ENCODE data around the gene CMTR2. TPM values are rescaled to one million over a fixed set of nuclear protein-coding genes. Genes with fewer than 3 reads are reported as not detected.
"Not testable (repeated sequence)": the region's sequence is repeated elsewhere in the genome, so short reads cannot be mapped to it uniquely, and the experiment has no call there.

Gene CMTR2
- total RNA-seq (2014; rRNA removed; shearing (Covaris generic)), result 21.9 and 28.0 TPM in 2 replicates
- polyA plus RNA-seq (2014; cell fraction: nucleus; rRNA removed), result 16.7 and 28.0 TPM in 2 replicates

GRCh38 chr16:71288890-71289731 lies at the start of gene CMTR2:
Gene CMTR2 (minus strand): TSS chr16:71289402. CDS start chr16:71285920, 3,482 bp downstream.
- DNase-seq (ENCODE audit: extremely low read depth, low read depth), result peak; percentile 89

DNA sequence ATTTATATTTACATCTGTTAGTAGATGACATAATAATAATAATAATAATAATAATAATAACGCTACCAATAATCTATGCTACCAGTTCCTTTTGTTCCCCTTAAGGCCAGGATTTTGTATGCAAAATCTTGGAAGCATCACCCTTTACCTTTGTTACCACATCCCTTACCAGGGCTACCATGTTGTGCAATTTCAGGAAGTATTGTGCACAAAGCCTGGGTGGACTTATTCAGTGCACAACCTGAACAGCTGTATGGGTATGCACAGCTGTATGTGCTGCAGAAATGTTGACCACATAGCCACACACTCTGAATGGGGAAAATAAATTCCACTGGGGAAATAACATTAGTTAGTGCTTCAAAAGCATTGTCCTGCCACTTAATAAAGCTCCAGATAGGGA lies 49.4 kb upstream of the CMTR2 start:
- no peak for DNase-seq (ENCODE audit: extremely low read depth, low read depth)

DNA sequence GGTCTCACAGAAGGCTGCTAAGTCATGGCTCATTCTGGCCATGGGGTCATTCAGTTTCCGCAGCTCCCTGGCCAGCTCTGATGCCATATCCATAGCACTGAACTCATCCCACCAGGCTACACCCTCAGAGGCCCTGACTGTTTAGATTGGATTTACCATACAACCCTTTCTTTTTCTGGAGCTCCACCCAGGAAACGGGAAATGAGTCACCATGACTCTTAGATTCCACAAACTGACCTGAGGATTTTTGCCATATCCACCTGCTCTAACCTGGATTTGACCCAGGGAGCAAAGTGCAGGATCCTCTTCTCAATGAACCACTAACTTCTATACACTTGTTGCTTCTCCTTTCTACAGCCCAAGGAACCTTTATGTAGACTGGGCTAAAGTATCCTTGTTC lies 49.0 kb upstream of the CMTR2 start:
- peak; percentile 35 for DNase-seq (ENCODE audit: extremely low read depth, low read depth)

DNA sequence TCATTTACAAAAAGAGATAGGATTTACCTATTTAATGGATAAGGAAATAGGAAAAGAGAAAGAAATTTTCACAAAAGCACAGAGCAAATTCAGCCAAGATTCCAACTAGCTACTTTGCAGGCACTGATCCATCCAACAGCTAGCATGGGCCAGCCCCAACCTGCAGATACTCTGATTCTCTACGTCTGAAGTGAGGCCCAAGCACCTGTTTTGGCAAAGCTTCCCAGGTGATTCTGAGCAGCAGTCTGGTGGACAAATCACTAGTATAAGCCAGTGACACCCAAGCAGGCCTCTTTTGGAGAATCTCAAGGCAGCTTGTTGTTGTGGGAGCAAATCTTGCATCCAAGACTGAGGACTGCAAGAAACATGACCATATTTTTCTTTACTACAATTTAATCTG lies 48.4 kb upstream of the CMTR2 start:
- no peak for DNase-seq (ENCODE audit: extremely low read depth, low read depth)

DNA sequence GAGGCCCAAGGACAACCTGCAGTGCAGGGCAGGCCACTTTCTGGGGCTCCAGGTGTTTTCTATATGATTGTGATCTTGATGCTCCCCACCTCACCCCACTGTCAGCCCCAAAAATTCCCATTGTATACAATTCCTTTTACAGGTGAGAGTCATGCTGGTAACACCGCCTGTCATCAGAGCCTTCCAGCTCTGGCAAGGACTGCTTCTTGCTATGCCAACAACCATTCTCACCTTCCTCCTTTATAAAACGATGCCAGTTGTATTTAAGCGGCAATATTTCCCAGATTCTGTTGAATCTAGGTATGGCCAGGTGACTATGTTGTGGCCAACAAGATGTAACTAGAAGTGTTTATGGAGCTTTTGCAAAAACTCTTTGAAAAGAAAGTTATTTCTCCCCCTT lies 38.9 kb upstream of the CMTR2 start:
- no peak for DNase-seq (ENCODE audit: extremely low read depth, low read depth)

- no peak for DNase-seq (ENCODE audit: extremely low read depth, low read depth)
These were observed 38.5 kb upstream of the CMTR2 start for GRCh38 chr16:71327720-71328119.

GRCh38 chr16:71319999-71320398 lies 30.8 kb upstream of the CMTR2 start:
- DNase-seq (ENCODE audit: extremely low read depth, low read depth), result no peak

- no peak for DNase-seq (ENCODE audit: extremely low read depth, low read depth)
These were observed 26.1 kb upstream of the CMTR2 start for GRCh38 chr16:71315269-71315668.

- DNase-seq (ENCODE audit: extremely low read depth, low read depth), result not testable (repeated sequence)
These were observed 24.4 kb upstream of the CMTR2 start for GRCh38 chr16:71313591-71313990.

GRCh38 chr16:71311553-71312158 lies 22.5 kb upstream of the CMTR2 start:
- peak; percentile 14 for DNase-seq (ENCODE audit: extremely low read depth, low read depth)

DNA sequence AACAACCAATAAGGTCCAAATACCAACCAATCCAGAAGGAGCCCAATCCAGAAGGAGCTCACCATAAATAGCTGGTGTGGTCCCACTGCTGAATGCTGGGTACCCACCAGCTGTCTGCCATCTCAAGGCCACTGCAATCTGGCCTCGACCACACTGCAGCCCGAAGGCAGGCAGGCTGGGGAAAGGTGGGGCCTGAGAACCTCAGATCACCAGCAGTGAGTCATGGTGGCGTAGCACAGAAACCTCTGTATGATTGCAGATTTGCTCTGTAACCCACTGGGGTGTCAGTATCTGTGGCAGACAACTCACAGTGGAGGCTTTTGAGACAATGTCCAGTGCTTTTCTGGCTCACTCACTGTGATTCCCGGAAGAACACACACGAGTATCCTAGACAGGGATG lies 14.7 kb upstream of the CMTR2 start:
- no peak for DNase-seq (ENCODE audit: extremely low read depth, low read depth)

GRCh38 chr16:71297341-71297634 lies 8.1 kb upstream of the CMTR2 start:
- no peak for DNase-seq (ENCODE audit: extremely low read depth, low read depth)

DNA sequence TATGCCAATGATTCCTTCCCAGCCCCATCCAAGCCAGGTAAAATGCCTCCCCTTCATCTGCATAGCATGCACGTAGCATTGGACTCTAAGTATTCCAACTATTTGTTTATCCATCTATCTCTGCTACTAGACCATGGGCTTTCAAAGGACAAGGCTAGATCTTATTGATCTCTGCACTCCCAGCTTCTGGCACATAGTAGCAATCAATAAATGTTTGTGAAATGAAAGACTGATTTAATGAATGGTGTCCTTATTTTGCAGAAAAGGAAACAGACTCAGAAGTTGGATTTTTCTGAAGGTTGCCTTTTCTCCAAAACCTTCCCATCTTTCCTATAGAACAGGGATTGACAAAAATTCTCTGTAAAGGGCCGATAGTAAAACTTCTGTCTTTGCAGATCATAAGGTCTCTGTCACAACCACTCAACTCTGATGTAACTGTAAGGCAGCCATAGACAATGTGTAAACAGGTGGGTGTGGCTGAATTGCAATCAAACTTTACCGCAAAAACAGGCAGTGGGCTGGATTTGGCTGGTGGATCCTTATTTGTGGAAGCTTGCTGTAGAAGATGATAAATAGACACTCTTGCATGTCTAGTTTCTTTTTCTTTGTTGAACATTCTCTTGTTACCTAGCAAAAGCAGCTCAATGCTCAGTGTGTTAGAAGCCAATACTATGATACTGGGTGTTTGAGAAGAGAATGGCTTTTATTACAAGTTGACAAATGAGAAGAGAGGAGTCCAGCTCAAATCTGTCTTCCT lies 7.6 kb upstream of the CMTR2 start:
- DNase-seq (ENCODE audit: extremely low read depth, low read depth), result no peak

GRCh38 chr16:71295950-71296349 lies 6.7 kb upstream of the CMTR2 start:
- no peak for DNase-seq (ENCODE audit: extremely low read depth, low read depth)

- no peak for DNase-seq (ENCODE audit: extremely low read depth, low read depth)
These were observed 4.7 kb upstream of the CMTR2 start for GRCh38 chr16:71293919-71294318.

DNA sequence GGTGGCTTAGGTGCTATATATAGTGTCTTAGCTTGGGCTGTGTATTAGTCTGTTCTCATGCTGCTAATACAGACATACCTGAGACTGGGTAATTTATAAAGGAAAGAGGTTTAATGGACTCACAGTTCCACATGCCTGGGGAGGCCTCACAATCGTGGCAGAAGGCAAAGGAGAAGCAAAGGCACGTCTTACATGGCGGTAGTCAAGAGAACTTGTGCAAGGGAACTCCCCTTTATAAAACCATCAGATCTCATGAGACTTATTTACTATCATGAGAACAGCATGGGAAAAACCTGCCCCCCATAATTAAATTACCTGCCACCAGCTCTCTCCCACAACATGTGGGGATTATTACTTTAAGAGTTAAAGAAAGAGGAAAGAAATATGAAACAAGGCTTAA lies 2.9 kb upstream of the CMTR2 start:
- not testable (repeated sequence) for DNase-seq (ENCODE audit: extremely low read depth, low read depth)

DNA sequence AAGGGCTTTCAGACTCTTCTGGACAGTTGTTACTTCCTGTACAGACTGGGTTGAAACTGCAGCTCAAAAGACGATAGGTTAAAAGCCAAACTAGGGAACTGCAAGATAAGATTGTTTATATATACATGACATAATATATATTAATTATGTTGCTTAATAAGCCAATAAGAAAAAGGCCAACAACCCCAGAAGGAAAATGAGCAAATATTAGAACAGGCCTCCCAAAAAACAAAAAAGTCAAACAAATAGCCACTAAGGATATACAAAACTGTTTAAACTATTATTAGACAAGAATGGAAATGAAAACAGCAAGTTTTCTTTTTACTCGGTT lies 495 bp upstream of the CMTR2 start:
- no peak for DNase-seq (ENCODE audit: extremely low read depth, low read depth)

DNA sequence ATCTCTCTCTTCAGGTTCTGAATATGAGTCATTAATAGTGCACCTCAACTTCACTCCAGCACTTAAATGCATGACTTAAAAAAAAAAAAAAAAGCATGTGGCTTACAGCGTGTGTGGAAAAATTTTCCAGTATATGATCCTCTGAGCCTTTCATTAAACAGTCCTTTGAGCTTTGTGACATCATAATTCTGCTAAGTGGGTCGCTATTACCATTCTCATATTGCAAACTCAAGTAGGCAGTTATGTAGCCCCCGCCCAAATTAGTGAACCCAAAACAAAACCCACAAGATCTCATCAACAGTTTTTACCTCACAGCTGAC lies 672 bp downstream of the CMTR2 start:
- no peak for DNase-seq (ENCODE audit: extremely low read depth, low read depth)

DNA sequence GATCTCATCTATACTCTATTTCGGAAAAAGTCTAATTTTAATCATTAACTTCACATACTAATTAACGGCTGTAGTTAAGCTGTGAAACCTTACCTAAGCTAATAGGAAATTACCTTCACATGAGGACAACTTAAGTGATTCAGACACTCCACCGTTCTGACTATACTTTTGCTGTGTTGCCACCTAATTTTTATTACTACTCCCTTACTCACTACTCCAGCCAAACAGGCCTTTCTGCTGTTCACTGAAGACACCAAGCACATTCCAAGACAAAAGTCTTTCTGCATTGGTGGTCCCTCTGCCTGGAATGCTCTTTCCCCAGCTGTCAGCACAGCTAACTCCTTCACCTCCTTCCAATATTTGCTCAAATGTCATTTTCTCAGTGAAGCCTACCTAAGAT lies 1.3 kb downstream of the CMTR2 start:
- DNase-seq (ENCODE audit: extremely low read depth, low read depth), result no peak

DNA sequence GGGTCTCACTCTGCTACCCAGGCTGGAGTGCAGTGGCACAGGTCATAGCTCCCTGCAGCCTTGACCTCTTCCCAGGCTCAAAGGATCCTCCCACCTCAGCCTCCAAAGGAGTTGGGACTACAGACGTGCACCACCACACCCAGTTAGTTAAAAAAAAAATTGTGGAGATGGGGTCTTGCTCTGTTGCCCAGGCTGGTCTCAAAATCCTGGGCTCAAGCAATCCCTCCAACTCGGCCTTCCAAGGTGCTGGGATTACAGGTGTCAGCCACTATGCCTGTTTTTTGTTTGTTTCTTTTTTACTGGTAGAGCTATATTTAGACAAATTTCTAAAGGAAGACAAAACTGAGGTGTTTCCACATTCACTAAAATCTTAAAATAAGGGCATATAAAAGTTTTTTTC lies 1.7 kb downstream of the CMTR2 start:
- DNase-seq (ENCODE audit: extremely low read depth, low read depth), result no peak

DNA sequence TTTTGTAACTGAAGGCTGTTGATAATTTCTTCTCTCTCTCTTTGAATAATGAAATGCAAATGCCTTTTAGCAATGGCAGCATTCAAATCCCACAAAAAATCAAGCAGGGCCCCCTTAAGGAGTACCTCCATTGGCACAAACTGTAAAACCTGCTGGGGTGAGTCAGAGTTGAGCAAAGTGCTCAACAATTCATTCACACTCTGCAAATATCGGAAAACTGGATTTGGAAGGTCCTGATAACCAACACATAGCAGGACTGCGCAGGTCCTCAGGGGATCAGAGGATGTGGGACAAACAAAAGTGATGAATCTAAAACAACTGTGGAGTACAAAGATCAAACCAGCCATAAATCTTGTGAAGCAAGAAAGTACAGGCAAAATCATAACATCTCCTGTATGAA lies 5.6 kb downstream of the CMTR2 start:
- DNase-seq (ENCODE audit: extremely low read depth, low read depth), result no peak

DNA sequence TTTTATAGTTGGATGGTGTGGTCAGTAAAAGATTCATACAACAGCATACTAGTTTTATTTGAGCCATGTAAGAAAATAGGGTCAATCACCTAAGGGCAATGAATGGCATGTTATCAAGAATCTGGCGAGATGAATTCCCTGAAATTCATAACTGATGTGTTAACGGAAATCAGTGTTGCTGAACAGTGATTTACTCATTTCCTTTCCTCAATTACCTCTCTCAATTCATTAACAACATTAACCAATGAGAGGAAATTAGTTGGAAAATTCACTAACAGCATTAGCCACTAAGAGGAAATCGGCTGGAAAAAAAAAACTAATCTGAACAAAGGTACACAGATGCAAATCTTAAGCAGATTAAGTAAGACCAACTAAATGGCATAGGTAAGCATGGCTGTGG lies 6.3 kb downstream of the CMTR2 start:
- DNase-seq (ENCODE audit: extremely low read depth, low read depth), result no peak

All from NCI-H460 (cell line).